ENCODE results near the gene FNIP1. TPM values are rescaled to one million over a fixed set of nuclear protein-coding genes. Genes with fewer than 3 reads are reported as not detected.

FNIP1 gene
- total and polyA plus RNA-seq, 10 donors: 3.6 to 53.4 (median 38.7) TPM

GRCh38 chr5:131619102-131619501 lies 177.7 kb downstream of the FNIP1 start:
- Histone ChIP-seq H3K4me3 (no peak overlapping the region), H3K36me3 (peaks cover 0 to 19% (median 0%) of the 10 kb centered on the region in 6 donors), H3K9me3 (no peaks in the 10 kb centered on the region), H3K27me3 (replicated peaks in 1 of 7) (no peaks in the 10 kb centered on the region), H3K4me1 (peaks cover 8 to 69% (median 20%) of the 10 kb centered on the region in 6 donors), H3K27ac (no peak overlapping the region)
- no peak for DNase-seq
- intact Hi-C loops (cut with DNase I; ENCODE audit: low total_unique reads): no loop called here
- TF ChIP-seq POLR2AphosphoS5 (IDR thresholded peaks at IDR 0.05) (no peak), CTCF (IDR thresholded peaks at IDR 0.05 in 8 of 11, conservative IDR thresholded peaks at IDR 0.05 in 3 of 11) (no peak), POLR2A (IDR thresholded peaks at IDR 0.05) (no peak)
- 83 to 90% (median 88%) methylated on average over 8 of the region's 8 CpGs for WGBS, 5 donors

- H3K4me3 ChIP-seq: no peak overlapping the region
- no peaks in the 10 kb centered on the region for H3K9me3 ChIP-seq
- H3K27me3 ChIP-seq (replicated peaks in 1 of 7): no peaks in the 10 kb centered on the region
- TF ChIP-seq CTCF (IDR thresholded peaks at IDR 0.05 in 8 of 11, conservative IDR thresholded peaks at IDR 0.05 in 3 of 11) (no peak), POLR2AphosphoS5 (IDR thresholded peaks at IDR 0.05) (no peak), POLR2A (IDR thresholded peaks at IDR 0.05) (no peak)
- H3K4me1 ChIP-seq: peaks cover 8 to 65% (median 20%) of the 10 kb centered on the region in 6 donors
- no peak overlapping the region for H3K27ac ChIP-seq
- peaks cover 0 to 5% (median 0%) of the 10 kb centered on the region in 6 donors for H3K36me3 ChIP-seq
- WGBS, 5 donors: 89 to 93% (median 92%) methylated on average over 11 of the region's 11 CpGs
- DNase-seq: no peak
- intact Hi-C loops (cut with DNase I; ENCODE audit: low total_unique reads): no loop called here
Observed at GRCh38 chr5:131617140-131617822, 179.5 kb downstream of the FNIP1 start.

- Histone ChIP-seq H3K36me3 (no peaks in the 10 kb centered on the region), H3K4me3 (no peak overlapping the region), H3K27me3 (replicated peaks in 1 of 7) (no peaks in the 10 kb centered on the region), H3K9me3 (no peaks in the 10 kb centered on the region), H3K27ac (peak overlapping the region in 3 of 8 donors; percentile 21 to 56 (median 34)), H3K4me1 (peaks cover 8 to 54% (median 20%) of the 10 kb centered on the region in 6 donors)
- intact Hi-C loops (cut with DNase I; ENCODE audit: low total_unique reads): no loop called here
- TF ChIP-seq POLR2AphosphoS5 (IDR thresholded peaks at IDR 0.05) (no peak), CTCF (IDR thresholded peaks at IDR 0.05 in 8 of 11, conservative IDR thresholded peaks at IDR 0.05 in 3 of 11) (no peak), POLR2A (IDR thresholded peaks at IDR 0.05) (no peak)
- DNase-seq: no peak
- 35 to 64% (median 45%) methylated on average over 2 of the region's 2 CpGs for WGBS, 5 donors
Observed at GRCh38 chr5:131615957-131616356, 180.9 kb downstream of the FNIP1 start.

- H3K27me3 ChIP-seq (replicated peaks in 1 of 7): no peaks in the 10 kb centered on the region
- DNase-seq: no peak
- no peak overlapping the region for H3K4me3 ChIP-seq
- TF ChIP-seq POLR2AphosphoS5 (IDR thresholded peaks at IDR 0.05): no peak
- no peak for TF ChIP-seq POLR2A (IDR thresholded peaks at IDR 0.05)
- no peak for TF ChIP-seq CTCF (IDR thresholded peaks at IDR 0.05 in 8 of 11, conservative IDR thresholded peaks at IDR 0.05 in 3 of 11)
- H3K27ac ChIP-seq: no peak overlapping the region
- peaks cover 5 to 51% (median 21%) of the 10 kb centered on the region in 6 donors for H3K4me1 ChIP-seq
- intact Hi-C loops (cut with DNase I; ENCODE audit: low total_unique reads): no loop called here
- H3K36me3 ChIP-seq: no peaks in the 10 kb centered on the region
- no peaks in the 10 kb centered on the region for H3K9me3 ChIP-seq
Observed at GRCh38 chr5:131613423-131613822, 183.4 kb downstream of the FNIP1 start.

Measured in spleen (tissue), 11 donors.